ENCODE results near the gene SERPINA1. TPM values are rescaled to one million over a fixed set of nuclear protein-coding genes. Genes with fewer than 3 reads are reported as not detected.

The SERPINA1 gene
- total RNA-seq, 1 donor from 2014 or later, result 4.4 TPM

DNA sequence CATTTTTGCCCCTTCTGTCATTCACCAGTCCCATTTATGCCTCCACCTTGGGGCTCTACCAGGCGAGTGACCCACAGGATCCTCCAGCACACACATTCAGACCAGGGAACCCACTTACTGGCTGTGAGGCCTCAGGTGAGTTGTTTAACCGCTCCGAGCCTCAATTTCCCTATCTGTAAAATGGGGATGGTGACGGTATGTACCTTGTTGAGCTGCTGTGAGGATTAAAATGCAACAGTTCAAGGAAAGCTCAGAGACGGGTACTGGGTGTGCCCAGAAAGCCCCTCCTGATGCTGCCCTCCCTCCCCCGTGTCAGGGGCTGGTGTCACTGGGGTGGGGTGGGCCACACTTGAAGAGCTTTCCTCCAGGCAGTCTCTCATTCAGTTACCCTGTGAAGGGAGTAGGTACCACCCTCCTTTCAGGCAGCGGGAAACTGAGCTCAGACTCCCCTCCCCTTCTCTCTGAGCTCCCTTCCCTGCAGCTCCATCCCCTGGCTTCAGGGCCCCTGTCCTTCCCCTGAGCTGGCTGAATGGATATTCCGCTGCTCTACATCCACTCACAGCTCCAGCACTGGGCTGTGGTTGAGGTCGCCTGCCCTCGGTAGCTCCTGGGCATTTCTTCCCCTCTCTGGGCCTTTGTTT lies 1.4 kb upstream of the SERPINA1 start:
- Histone ChIP-seq H3K4me3 (no peak overlapping the region), H3K9me3 (replicated peaks) (no peaks in the 10 kb centered on the region), H3K4me1 (no peaks in the 10 kb centered on the region), H3K27me3 (ENCODE audit: low read depth) (peaks cover 50% of the 10 kb centered on the region), H3K27ac (replicated peaks) (no peak overlapping the region), H3K36me3 (no peaks in the 10 kb centered on the region)
- no peak for DNase-seq
- TF ChIP-seq, protein P1, sequence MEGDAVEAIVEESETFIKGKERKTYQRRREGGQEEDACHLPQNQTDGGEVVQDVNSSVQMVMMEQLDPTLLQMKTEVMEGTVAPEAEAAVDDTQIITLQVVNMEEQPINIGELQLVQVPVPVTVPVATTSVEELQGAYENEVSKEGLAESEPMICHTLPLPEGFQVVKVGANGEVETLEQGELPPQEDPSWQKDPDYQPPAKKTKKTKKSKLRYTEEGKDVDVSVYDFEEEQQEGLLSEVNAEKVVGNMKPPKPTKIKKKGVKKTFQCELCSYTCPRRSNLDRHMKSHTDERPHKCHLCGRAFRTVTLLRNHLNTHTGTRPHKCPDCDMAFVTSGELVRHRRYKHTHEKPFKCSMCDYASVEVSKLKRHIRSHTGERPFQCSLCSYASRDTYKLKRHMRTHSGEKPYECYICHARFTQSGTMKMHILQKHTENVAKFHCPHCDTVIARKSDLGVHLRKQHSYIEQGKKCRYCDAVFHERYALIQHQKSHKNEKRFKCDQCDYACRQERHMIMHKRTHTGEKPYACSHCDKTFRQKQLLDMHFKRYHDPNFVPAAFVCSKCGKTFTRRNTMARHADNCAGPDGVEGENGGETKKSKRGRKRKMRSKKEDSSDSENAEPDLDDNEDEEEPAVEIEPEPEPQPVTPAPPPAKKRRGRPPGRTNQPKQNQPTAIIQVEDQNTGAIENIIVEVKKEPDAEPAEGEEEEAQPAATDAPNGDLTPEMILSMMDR (IDR thresholded peaks at IDR 0.05; ENCODE audit: borderline replicate concordance), result no peak
- intact Hi-C loops (cut with micrococcal nuclease), result no loop called here

DNA sequence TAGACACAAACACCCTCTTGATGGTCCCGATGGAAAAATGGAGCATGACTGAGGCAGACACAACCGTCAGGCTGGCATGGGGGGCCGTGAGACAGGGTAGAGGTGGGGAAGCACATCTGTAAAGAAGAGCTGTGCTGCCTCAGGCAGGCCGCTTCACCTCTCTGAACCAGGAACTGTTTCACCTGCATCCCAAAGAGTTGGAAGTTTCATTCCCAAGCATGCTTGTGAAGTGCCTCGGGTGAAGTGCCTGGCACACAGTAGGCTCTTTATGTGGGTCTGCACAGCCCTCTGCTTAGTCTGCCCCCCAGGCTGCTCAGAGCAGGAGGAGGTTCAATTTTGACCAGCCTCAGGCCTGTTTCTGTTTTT lies 685 bp upstream of the SERPINA1 start:
- H3K4me3 ChIP-seq, result no peak overlapping the region
- H3K27ac ChIP-seq (replicated peaks), result no peak overlapping the region

DNA sequence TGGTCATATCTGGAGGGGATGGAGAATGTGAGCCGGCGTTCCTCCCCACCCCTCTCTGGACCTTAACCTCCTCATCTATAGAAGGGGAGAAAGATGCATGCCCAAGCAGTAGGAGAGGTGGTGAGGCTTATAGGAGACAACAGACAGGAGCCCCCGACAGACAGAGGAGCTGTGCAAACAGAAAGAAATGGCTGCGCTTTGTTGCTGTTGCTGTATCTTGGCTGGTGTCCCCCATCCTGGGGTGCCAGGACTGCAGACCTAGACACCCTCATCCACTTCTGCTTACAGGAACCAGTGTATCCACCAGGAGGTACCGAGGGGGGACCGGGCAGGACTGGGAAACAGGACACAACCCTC lies 397 bp downstream of the SERPINA1 start:
- intact Hi-C loops (cut with micrococcal nuclease), result no loop called here
- Histone ChIP-seq H3K27ac (replicated peaks) (no peak overlapping the region), H3K4me3 (no peak overlapping the region), H3K4me1 (no peaks in the 10 kb centered on the region), H3K27me3 (ENCODE audit: low read depth) (peaks cover 40% of the 10 kb centered on the region), H3K9me3 (replicated peaks) (no peaks in the 10 kb centered on the region), H3K36me3 (no peaks in the 10 kb centered on the region)
- DNase-seq, result no peak
- TF ChIP-seq, protein P1 (IDR thresholded peaks at IDR 0.05; ENCODE audit: borderline replicate concordance), result no peak

More for the DNA sequence above, 685 bp upstream of the SERPINA1 start:
- H3K36me3 ChIP-seq, result no peaks in the 10 kb centered on the region
- intact Hi-C loops (cut with micrococcal nuclease), result no loop called here
- no peaks in the 10 kb centered on the region for H3K4me1 ChIP-seq
- peaks cover 42% of the 10 kb centered on the region for H3K27me3 ChIP-seq (ENCODE audit: low read depth)
- DNase-seq, result no peak
- TF ChIP-seq, protein P1 (IDR thresholded peaks at IDR 0.05; ENCODE audit: borderline replicate concordance), result no peak
- H3K9me3 ChIP-seq (replicated peaks), result no peaks in the 10 kb centered on the region

DNA sequence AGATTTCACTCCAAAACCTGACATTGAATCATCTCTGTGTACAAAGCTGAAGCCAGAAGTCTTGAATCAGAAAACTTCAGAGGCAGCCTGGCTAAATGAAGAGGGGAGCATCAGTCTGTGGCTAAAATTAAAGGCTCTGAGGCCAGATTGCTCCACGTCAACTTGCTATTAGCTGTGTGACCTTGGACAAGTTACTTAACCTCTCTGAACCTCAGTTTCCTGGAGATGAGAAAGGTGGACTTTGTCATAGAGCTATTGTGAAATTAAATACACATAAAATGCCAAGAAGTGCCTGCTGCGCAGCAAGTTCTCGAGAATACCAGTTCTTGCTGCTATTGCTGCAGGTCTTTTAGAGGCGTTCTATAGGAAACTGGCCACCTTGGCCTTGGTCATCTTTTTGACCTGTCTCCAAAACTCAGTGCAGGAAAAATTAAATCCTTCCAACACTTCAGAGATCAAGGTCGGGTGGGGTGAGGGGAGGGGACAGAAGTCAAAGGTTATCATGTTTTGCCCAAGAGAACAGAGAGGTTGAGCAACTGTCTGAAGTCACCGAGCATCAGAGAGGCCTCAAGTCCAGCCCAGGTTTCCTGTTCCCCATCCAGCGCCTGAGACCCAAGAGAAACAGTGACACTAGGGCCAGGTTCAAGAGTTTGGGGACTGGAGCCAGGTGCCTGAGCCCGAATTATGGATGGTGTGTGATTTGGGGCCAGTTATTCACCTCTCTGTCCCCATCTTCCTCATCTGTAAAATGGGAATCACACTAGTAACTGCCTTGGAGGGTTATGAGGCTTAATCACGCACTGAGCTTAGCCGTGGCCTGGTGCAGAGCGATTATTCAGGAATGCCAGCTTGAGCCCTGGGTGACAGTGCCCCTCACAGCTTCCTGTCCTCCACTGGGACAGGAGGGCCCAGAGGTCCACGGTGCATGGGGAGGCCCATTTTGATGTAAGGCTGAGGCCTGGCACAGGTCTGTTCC lies 1.1 kb downstream of the SERPINA1 start:
- TF ChIP-seq, protein P1 (IDR thresholded peaks at IDR 0.05; ENCODE audit: borderline replicate concordance), result no peak
- no peaks in the 10 kb centered on the region for H3K9me3 ChIP-seq (replicated peaks)
- no peaks in the 10 kb centered on the region for H3K36me3 ChIP-seq
- peaks cover 40% of the 10 kb centered on the region for H3K27me3 ChIP-seq (ENCODE audit: low read depth)
- no peak for DNase-seq
- no peaks in the 10 kb centered on the region for H3K4me1 ChIP-seq
- intact Hi-C loops (cut with micrococcal nuclease), result no loop called here
- no peak overlapping the region for H3K4me3 ChIP-seq
- no peak overlapping the region for H3K27ac ChIP-seq (replicated peaks)

DNA sequence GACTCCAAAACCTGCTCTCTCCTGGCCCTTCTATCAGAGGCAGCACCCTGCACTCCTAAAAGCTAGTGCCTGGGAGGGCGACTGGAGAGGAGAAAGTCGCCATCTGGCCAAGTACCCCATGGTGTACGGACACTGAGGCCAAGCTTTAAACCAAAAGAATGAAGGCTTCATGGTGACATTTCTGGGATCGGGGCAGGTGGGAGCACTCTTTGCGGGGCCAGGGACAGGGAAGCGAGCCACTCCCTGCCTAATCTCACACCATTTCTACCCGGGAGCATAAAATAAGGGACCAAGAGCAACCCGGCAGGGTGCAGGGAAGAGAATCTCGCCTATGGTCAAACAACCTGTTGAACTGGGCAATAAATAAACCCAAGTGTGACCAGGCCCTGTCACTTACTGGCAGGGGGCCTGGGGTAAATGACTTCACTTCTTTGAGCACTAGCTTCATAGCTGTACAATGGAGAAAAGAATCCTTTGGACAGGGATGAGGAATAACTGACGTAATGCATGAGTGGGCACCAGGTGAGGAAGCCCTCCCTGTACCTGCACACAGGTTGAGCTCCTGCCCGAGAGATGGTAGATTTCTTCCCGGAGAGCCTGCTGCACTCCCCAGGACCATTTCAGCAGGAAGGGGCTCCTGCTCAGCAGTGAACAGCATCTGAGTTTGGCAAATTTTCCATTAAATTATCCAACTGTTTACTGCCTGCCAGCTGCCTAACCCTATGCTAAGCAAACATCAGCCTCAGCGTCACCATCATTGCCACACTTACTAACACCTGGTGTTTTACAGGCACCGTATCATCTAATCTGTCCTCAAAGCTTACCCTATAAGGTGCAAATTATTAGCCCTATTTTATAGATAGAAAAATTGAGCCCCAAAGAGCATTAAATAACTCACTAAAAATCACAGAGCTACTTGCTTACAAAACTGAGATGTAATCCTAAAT lies 2.0 kb downstream of the SERPINA1 start:
- intact Hi-C loops (cut with micrococcal nuclease), result no loop called here
- TF ChIP-seq, protein P1 (IDR thresholded peaks at IDR 0.05; ENCODE audit: borderline replicate concordance), result no peak
- H3K4me3 ChIP-seq, result no peak overlapping the region
- H3K27ac ChIP-seq (replicated peaks), result no peak overlapping the region
- no peaks in the 10 kb centered on the region for H3K4me1 ChIP-seq
- H3K9me3 ChIP-seq (replicated peaks), result no peaks in the 10 kb centered on the region
- no peaks in the 10 kb centered on the region for H3K36me3 ChIP-seq
- DNase-seq, result no peak
- H3K27me3 ChIP-seq (ENCODE audit: low read depth), result peaks cover 43% of the 10 kb centered on the region

All from left ventricle myocardium inferior (tissue), 1 donor.